Chondrocyte (in vitro differentiated cells): ENCODE data around the gene TCEAL5. TPM values are rescaled to one million over a fixed set of nuclear protein-coding genes. Genes with fewer than 3 reads are reported as not detected.
"Not testable (repeated sequence)": the region's sequence is repeated elsewhere in the genome, so short reads cannot be mapped to it uniquely, and the experiment has no call there.

Source experiments
- DNase-seq: peaks from one replicate; pipeline ENCODE4 v3.0.0; 2021; ENCODE audit warnings: mixed read lengths, low spot score
- H3K27ac Mint-ChIP-seq: one replicate; pipeline ENCODE4 v1.8.0; 2021; ENCODE audit warnings: mild to moderate bottlenecking, moderate library complexity, mixed read lengths; ENCODE audit not compliant: unreplicated experiment
- H3K27me3 Mint-ChIP-seq: 2 replicates; pipeline ENCODE4 v1.8.0; 2021; ENCODE audit warnings: low read depth, mixed read lengths
- H3K36me3 Mint-ChIP-seq: 2 replicates; pipeline ENCODE4 v1.8.0; 2021; ENCODE audit warnings: low read depth, mixed read lengths
- H3K4me1 Mint-ChIP-seq: 2 replicates; pipeline ENCODE4 v1.8.0; 2021; ENCODE audit warnings: low read depth, mild to moderate bottlenecking, mixed read lengths
- H3K4me3 Mint-ChIP-seq: one replicate; pipeline ENCODE4 v1.8.0; 2021; ENCODE audit warnings: mild to moderate bottlenecking, moderate library complexity, mixed read lengths; ENCODE audit not compliant: unreplicated experiment
- H3K9me3 Mint-ChIP-seq: 2 replicates; pipeline ENCODE4 v1.8.0; 2021; ENCODE audit warnings: low read depth, mixed read lengths
- total RNA-seq: library from RNA; stranded (reverse); gene quantifications from 3 replicates; pipeline ENCODE4 v1.2.1, GENCODE V29; 2021
- TF ChIP-seq, protein P1 (sequence below): fragments of 200-600 bp; sonication (generic); IDR thresholded peaks from 2 replicates; pipeline ENCODE4 v1.5.0; 2021; ENCODE audit warnings: antibody characterized with exemption, mild to moderate bottlenecking, moderate library complexity

Gene TCEAL5
- total RNA-seq, 1 donor from 2014 or later = not detected

DNA sequence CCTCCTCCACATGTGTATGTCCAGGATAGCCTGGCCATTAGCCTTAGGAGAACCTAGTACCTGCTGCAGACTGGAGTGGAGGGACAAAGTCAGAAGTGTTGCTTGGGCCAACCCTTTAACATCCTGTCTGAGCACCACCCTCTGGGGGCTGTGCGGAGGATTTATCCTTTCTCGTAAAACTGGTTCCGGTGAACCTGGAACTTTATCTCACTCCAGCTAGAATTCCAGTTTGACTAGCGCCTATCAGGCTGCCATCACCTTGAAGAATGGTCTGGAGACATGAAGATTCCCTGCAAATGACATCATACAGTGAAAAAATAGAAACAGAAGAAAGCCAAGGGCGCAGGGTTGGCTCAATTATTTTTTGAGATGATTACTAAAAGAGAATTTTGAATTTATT is 25.6 kb downstream of the TCEAL5 start:
- no peak for DNase-seq
- no peak overlapping the region for H3K4me3 Mint-ChIP-seq
- TF ChIP-seq, protein P1, sequence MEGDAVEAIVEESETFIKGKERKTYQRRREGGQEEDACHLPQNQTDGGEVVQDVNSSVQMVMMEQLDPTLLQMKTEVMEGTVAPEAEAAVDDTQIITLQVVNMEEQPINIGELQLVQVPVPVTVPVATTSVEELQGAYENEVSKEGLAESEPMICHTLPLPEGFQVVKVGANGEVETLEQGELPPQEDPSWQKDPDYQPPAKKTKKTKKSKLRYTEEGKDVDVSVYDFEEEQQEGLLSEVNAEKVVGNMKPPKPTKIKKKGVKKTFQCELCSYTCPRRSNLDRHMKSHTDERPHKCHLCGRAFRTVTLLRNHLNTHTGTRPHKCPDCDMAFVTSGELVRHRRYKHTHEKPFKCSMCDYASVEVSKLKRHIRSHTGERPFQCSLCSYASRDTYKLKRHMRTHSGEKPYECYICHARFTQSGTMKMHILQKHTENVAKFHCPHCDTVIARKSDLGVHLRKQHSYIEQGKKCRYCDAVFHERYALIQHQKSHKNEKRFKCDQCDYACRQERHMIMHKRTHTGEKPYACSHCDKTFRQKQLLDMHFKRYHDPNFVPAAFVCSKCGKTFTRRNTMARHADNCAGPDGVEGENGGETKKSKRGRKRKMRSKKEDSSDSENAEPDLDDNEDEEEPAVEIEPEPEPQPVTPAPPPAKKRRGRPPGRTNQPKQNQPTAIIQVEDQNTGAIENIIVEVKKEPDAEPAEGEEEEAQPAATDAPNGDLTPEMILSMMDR = no peak
- H3K27ac Mint-ChIP-seq = no peak overlapping the region
- H3K4me1 Mint-ChIP-seq = peaks cover 10% of the 10 kb centered on the region
- no peaks in the 10 kb centered on the region for H3K27me3 Mint-ChIP-seq
- H3K9me3 Mint-ChIP-seq = no peaks in the 10 kb centered on the region
- H3K36me3 Mint-ChIP-seq = peaks cover 7% of the 10 kb centered on the region

DNA sequence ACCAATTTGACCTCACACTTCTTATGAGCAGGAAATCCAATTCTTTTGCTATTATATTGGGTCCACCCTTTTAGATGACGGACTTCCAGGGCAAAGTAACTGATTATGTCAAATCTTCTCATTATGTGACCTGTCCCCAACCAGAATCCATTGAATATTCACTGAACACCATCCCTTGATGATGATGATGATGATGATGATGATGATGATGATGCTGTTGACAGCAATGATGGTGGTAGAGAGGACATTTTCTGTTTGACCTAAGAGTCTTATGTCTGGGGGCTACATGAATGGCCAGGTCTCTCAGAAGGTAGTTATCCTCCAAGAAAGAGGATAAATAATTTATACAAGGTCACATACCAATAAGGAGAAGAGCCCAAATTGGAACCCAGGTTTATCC is 26.7 kb downstream of the TCEAL5 start:
- peaks cover 10% of the 10 kb centered on the region for H3K4me1 Mint-ChIP-seq
- peaks cover 7% of the 10 kb centered on the region for H3K36me3 Mint-ChIP-seq
- TF ChIP-seq, protein P1 = no peak
- no peak overlapping the region for H3K4me3 Mint-ChIP-seq
- no peak for DNase-seq
- no peaks in the 10 kb centered on the region for H3K27me3 Mint-ChIP-seq
- H3K27ac Mint-ChIP-seq = no peak overlapping the region
- no peaks in the 10 kb centered on the region for H3K9me3 Mint-ChIP-seq

DNA sequence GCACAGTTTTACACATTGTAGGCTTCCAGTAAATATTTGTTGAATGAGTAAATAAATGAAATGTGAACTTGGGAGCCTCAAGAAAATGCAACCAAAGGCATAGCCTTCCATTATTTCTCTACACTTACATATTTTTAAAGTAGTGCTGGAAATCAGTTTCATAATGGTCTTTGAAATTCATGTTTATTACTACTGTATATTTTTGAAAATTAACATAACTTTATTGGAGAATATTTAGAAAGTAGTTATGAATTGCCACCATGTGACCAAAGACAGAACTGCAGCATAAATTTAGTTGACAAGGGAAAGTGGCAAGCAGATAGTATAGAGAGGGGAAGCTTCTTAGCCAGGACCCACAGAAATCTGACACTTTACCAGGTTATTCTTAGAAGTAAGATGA is 28.0 kb downstream of the TCEAL5 start:
- peaks cover 3% of the 10 kb centered on the region for H3K4me1 Mint-ChIP-seq
- no peak overlapping the region for H3K27ac Mint-ChIP-seq
- TF ChIP-seq, protein P1 = peak; percentile 78
- no peaks in the 10 kb centered on the region for H3K27me3 Mint-ChIP-seq
- H3K9me3 Mint-ChIP-seq = no peaks in the 10 kb centered on the region
- H3K4me3 Mint-ChIP-seq = no peak overlapping the region
- H3K36me3 Mint-ChIP-seq = peaks cover 4% of the 10 kb centered on the region
- DNase-seq = no peak

DNA sequence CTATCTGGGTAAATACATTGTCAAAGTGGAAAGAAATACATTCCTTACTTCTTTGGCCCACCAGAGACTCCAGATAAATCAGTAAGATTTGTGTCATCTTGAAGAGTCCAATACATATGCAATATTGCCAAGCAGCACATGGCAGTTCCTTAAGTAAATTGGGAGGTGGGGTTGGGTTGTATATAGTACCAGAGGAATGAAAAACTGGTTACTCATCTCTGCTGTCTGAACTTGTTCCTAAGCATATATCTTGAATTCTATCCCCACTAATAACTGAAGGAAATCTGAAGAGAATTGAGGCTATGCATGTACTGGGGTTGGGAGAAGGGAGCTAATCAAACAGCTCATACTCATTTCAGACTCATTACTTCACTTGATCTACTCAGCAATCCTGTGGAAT is 36.4 kb downstream of the TCEAL5 start:
- H3K9me3 Mint-ChIP-seq = no peaks in the 10 kb centered on the region
- no peaks in the 10 kb centered on the region for H3K36me3 Mint-ChIP-seq
- no peak overlapping the region for H3K4me3 Mint-ChIP-seq
- peaks cover 6% of the 10 kb centered on the region for H3K27me3 Mint-ChIP-seq
- no peaks in the 10 kb centered on the region for H3K4me1 Mint-ChIP-seq
- TF ChIP-seq, protein P1 = no peak
- no peak for DNase-seq
- no peak overlapping the region for H3K27ac Mint-ChIP-seq

DNA sequence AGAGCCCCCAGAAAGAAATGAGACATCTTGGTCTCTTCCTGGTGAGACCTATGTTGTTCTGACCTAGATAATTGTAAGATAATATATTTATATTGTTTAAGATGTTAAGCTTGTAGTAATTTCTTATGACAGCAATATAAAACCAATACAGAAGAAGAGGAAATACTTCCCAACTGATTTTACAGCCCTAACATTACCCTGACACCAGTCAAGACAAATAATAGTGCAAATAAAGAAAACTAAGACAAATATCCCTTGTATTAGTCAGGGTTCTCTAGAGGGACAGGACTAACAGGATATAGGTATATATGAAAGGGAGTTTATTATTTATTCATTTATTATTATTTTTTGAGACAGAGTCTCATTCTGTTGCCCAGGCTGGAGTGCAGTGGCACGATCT is 40.3 kb downstream of the TCEAL5 start:
- no peak overlapping the region for H3K27ac Mint-ChIP-seq
- DNase-seq = no peak
- H3K9me3 Mint-ChIP-seq = no peaks in the 10 kb centered on the region
- TF ChIP-seq, protein P1 = no peak
- no peaks in the 10 kb centered on the region for H3K36me3 Mint-ChIP-seq
- H3K4me3 Mint-ChIP-seq = no peak overlapping the region
- no peaks in the 10 kb centered on the region for H3K27me3 Mint-ChIP-seq
- H3K4me1 Mint-ChIP-seq = no peaks in the 10 kb centered on the region

DNA sequence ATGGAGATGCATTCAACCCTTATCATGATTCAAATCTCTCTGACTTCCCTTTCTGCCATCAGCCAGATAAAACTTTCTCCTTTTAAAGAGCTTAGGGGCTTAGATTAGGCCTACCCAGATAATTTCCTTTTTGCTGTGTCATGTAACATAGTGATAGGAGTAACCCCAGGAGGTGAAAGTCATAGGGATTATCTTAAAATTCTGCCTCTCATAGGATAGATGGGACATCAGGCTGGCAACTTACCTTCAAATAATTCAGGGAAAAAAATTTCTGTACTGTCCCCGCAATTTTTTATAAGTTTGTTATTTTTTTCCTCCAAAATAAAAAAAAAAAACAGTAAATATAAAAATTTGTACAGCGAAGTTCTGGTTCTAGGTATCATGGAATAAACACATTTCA is 40.9 kb downstream of the TCEAL5 start:
- not testable (repeated sequence) for H3K4me1 Mint-ChIP-seq, H3K27ac Mint-ChIP-seq, H3K9me3 Mint-ChIP-seq, H3K4me3 Mint-ChIP-seq, H3K27me3 Mint-ChIP-seq, DNase-seq, H3K36me3 Mint-ChIP-seq
